ENCODE results near the gene BAIAP2.

The BAIAP2 gene

GRCh38 chr17:81148986-81149533, 114.1 kb downstream of the BAIAP2 start:
- H3K4me1 ChIP-seq (ENCODE audit: insufficient read depth, low read length, poor library complexity, severe bottlenecking): no peaks in the 10 kb centered on the region

DNA sequence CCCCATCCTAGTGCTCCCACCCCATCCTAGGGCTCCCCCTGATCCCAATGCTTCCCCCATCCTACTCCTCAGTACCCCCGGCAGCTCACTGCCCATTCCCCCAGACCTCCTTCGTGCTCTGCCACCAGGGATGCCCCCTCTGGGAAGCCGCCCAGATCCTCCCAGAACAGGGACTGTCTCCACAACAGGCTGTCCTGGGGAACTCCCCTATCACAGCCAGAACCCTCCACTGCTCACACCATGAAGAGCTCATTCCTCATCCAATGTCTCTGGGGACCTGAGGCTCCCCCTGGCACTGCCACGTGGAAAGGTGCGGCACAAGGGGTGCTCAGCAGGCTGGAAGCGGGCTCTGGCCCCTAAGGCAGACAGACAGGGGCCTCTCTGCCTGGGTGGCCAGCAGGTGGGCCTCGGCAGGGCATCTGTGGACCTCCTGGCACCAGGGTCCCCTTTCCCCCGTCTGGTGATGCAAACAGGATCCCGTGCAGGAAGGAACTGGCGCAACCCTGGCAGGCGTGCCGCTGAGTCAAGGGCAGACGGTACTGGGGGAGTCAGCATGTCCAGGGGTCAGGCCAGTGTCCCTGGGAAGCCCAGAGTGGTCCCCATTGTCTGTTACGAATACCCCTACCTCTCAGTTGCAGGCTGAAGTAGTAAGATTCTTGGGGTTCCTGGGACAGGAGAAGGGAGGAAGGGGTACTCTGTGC, 115.6 kb downstream of the BAIAP2 start:
- Histone ChIP-seq H3K79me2 (ENCODE audit: insufficient read depth, low read length) (no peaks in the 10 kb centered on the region), H3K36me3 (ENCODE audit: insufficient read depth, low read length) (no peaks in the 10 kb centered on the region), H3K9me2 (replicated peaks; ENCODE audit: low read depth, low read length) (no peaks in the 10 kb centered on the region), H3K9ac (ENCODE audit: low read depth, low read length, poor library complexity, severe bottlenecking) (no peak overlapping the region), H2AFZ (ENCODE audit: low read length) (no peak overlapping the region), H3K9me3 (ENCODE audit: insufficient read depth, low read depth, low read length) (no peaks in the 10 kb centered on the region), H4K20me1 (ENCODE audit: insufficient read depth, low read length, poor library complexity, severe bottlenecking) (no peaks in the 10 kb centered on the region), H3K4me3 (ENCODE audit: low read length, poor library complexity, severe bottlenecking) (no peak overlapping the region), H3K4me2 (ENCODE audit: low read depth, low read length, poor library complexity, severe bottlenecking) (no peak overlapping the region), H3K27me3 (ENCODE audit: insufficient read depth, low read length, poor library complexity, severe bottlenecking) (no peaks in the 10 kb centered on the region), H3F3A (ENCODE audit: low read depth) (no peaks in the 10 kb centered on the region), H3K4me1 (ENCODE audit: insufficient read depth, low read length, poor library complexity, severe bottlenecking) (no peaks in the 10 kb centered on the region)
- TF ChIP-seq, protein P1, sequence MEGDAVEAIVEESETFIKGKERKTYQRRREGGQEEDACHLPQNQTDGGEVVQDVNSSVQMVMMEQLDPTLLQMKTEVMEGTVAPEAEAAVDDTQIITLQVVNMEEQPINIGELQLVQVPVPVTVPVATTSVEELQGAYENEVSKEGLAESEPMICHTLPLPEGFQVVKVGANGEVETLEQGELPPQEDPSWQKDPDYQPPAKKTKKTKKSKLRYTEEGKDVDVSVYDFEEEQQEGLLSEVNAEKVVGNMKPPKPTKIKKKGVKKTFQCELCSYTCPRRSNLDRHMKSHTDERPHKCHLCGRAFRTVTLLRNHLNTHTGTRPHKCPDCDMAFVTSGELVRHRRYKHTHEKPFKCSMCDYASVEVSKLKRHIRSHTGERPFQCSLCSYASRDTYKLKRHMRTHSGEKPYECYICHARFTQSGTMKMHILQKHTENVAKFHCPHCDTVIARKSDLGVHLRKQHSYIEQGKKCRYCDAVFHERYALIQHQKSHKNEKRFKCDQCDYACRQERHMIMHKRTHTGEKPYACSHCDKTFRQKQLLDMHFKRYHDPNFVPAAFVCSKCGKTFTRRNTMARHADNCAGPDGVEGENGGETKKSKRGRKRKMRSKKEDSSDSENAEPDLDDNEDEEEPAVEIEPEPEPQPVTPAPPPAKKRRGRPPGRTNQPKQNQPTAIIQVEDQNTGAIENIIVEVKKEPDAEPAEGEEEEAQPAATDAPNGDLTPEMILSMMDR (conservative IDR thresholded peaks at IDR 0.05; ENCODE audit: low read length): no peak
- TF ChIP-seq EZH2phosphoT487 (IDR thresholded peaks at IDR 0.05; ENCODE audit: borderline replicate concordance): no peak

More at GRCh38 chr17:81148986-81149533, 114.1 kb downstream of the BAIAP2 start:
- H3K27me3 ChIP-seq (ENCODE audit: insufficient read depth, low read length, poor library complexity, severe bottlenecking): no peaks in the 10 kb centered on the region
- H4K20me1 ChIP-seq (ENCODE audit: insufficient read depth, low read length, poor library complexity, severe bottlenecking): no peaks in the 10 kb centered on the region
- no peaks in the 10 kb centered on the region for H3K36me3 ChIP-seq (ENCODE audit: insufficient read depth, low read length)
- no peak overlapping the region for H3K9ac ChIP-seq (ENCODE audit: low read depth, low read length, poor library complexity, severe bottlenecking)
- no peak overlapping the region for H3K4me3 ChIP-seq (ENCODE audit: low read length, poor library complexity, severe bottlenecking)
- H3F3A ChIP-seq (ENCODE audit: low read depth): no peaks in the 10 kb centered on the region
- no peaks in the 10 kb centered on the region for H3K79me2 ChIP-seq (ENCODE audit: insufficient read depth, low read length)
- H3K9me2 ChIP-seq (replicated peaks; ENCODE audit: low read depth, low read length): no peaks in the 10 kb centered on the region
- H3K9me3 ChIP-seq (ENCODE audit: insufficient read depth, low read depth, low read length): no peaks in the 10 kb centered on the region
- H2AFZ ChIP-seq (ENCODE audit: low read length): no peak overlapping the region
- no peak for TF ChIP-seq EZH2phosphoT487 (IDR thresholded peaks at IDR 0.05; ENCODE audit: borderline replicate concordance)
- TF ChIP-seq, protein P1 (conservative IDR thresholded peaks at IDR 0.05; ENCODE audit: low read length): no peak
- no peak overlapping the region for H3K4me2 ChIP-seq (ENCODE audit: low read depth, low read length, poor library complexity, severe bottlenecking)

DNA sequence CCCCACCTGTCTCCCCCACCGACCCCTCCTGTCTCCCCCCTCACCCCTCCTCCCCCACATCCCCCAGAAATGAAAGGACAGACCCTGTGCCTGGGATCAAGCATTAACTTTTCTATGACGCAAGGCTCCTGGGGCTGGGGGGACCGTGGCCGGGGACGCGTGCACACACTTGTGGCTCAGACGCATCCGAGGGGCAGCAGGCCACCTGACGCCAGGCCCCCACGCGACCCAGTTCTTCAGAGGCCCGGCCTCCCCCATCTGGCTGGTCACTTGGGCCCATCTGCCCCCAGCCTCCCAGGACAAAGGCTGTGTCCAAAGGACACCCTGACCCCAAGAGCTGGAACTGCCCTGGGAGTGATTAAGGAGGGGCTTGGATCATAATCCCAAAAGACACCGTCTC, 116.3 kb downstream of the BAIAP2 start:
- Histone ChIP-seq H3K9ac (ENCODE audit: low read depth, low read length, poor library complexity, severe bottlenecking) (no peak overlapping the region), H3K27me3 (ENCODE audit: insufficient read depth, low read length, poor library complexity, severe bottlenecking) (no peaks in the 10 kb centered on the region), H2AFZ (ENCODE audit: low read length) (no peak overlapping the region), H3K9me2 (replicated peaks; ENCODE audit: low read depth, low read length) (no peaks in the 10 kb centered on the region), H3K4me2 (ENCODE audit: low read depth, low read length, poor library complexity, severe bottlenecking) (no peak overlapping the region), H3K4me3 (ENCODE audit: low read length, poor library complexity, severe bottlenecking) (no peak overlapping the region), H3K79me2 (ENCODE audit: insufficient read depth, low read length) (no peaks in the 10 kb centered on the region), H3F3A (ENCODE audit: low read depth) (no peaks in the 10 kb centered on the region), H3K36me3 (ENCODE audit: insufficient read depth, low read length) (no peaks in the 10 kb centered on the region), H3K4me1 (ENCODE audit: insufficient read depth, low read length, poor library complexity, severe bottlenecking) (no peaks in the 10 kb centered on the region), H3K9me3 (ENCODE audit: insufficient read depth, low read depth, low read length) (no peaks in the 10 kb centered on the region), H4K20me1 (ENCODE audit: insufficient read depth, low read length, poor library complexity, severe bottlenecking) (no peaks in the 10 kb centered on the region)
- no peak for TF ChIP-seq EZH2phosphoT487 (IDR thresholded peaks at IDR 0.05; ENCODE audit: borderline replicate concordance)
- TF ChIP-seq, protein P1 (conservative IDR thresholded peaks at IDR 0.05; ENCODE audit: low read length): no peak

Data from Loucy (cell line).